H9 (cell line): Measurements from ENCODE around the gene ZNF668. TPM values are rescaled to one million over a fixed set of nuclear protein-coding genes. Genes with fewer than 3 reads are reported as not detected.

Experiments
- DNase-seq: peaks from one replicate; pipeline ENCODE4 v3.0.0-alpha.2; 2017
- H2AFZ ChIP-seq: one replicate; pipeline ENCODE4 v1.6.1; 2013; ENCODE audit warnings: mild to moderate bottlenecking, low read length, control low read depth, moderate library complexity
- H2AK5ac ChIP-seq: 2 replicates; pipeline ENCODE4 v1.6.1; 2013; ENCODE audit warnings: low read length, control low read depth, mixed read lengths; ENCODE audit not compliant: insufficient read length
- H2BK120ac ChIP-seq: one replicate; pipeline ENCODE4 v1.6.1; 2013; ENCODE audit warnings: low read depth, mild to moderate bottlenecking, low read length, control low read depth, inconsistent platforms; ENCODE audit not compliant: poor library complexity, severe bottlenecking
- H2BK12ac ChIP-seq: 2 replicates; pipeline ENCODE4 v1.6.1; 2013; ENCODE audit warnings: low read length, control low read depth, mixed read lengths, low read depth; ENCODE audit not compliant: insufficient read length
- H2BK15ac ChIP-seq: 2 replicates; pipeline ENCODE4 v1.6.1; 2013; ENCODE audit warnings: low read depth, low read length, control low read depth
- H2BK20ac ChIP-seq: one replicate; pipeline ENCODE4 v1.6.1; 2013; ENCODE audit warnings: low read depth, mild to moderate bottlenecking, low read length, control low read depth, inconsistent platforms; ENCODE audit not compliant: poor library complexity, severe bottlenecking
- H2BK5ac ChIP-seq: 2 replicates; pipeline ENCODE4 v1.6.1; 2013; ENCODE audit warnings: low read length, control low read depth, mixed read lengths; ENCODE audit not compliant: insufficient read length
- H3K14ac ChIP-seq: 2 replicates; pipeline ENCODE4 v1.6.1; 2013; ENCODE audit warnings: low read length, control low read depth; ENCODE audit not compliant: insufficient read depth
- H3K18ac ChIP-seq: 2 replicates; pipeline ENCODE4 v1.6.1; 2013; ENCODE audit warnings: low read depth, mild to moderate bottlenecking, mixed read lengths, low read length, control low read depth; ENCODE audit not compliant: insufficient read length
- H3K23ac ChIP-seq: 2 replicates; pipeline ENCODE4 v1.6.1; 2013; ENCODE audit warnings: low read length, control low read depth, mixed read lengths, low read depth; ENCODE audit not compliant: insufficient read length
- H3K23me2 ChIP-seq: 2 replicates; pipeline ENCODE4 v1.6.1; 2013; ENCODE audit warnings: low read depth, mild to moderate bottlenecking, mixed read lengths, low read length, control low read depth; ENCODE audit not compliant: insufficient read length, poor library complexity, severe bottlenecking
- H3K27ac ChIP-seq: 2 replicates; pipeline ENCODE4 v1.5.1; 2013; ENCODE audit warnings: low read length, control low read depth, mixed read lengths, low read depth; ENCODE audit not compliant: insufficient read length
- H3K27me3 ChIP-seq: 2 replicates; pipeline ENCODE4 v1.6.1; 2013; ENCODE audit warnings: low read length, control low read depth, inconsistent platforms; ENCODE audit not compliant: insufficient read depth
- H3K4ac ChIP-seq: 2 replicates; pipeline ENCODE4 v1.6.1; 2013; ENCODE audit warnings: low read depth, mild to moderate bottlenecking, control low read depth, inconsistent platforms, low read length, moderate library complexity
- H3K4me1 ChIP-seq: 2 replicates; pipeline ENCODE4 v1.6.1; 2013; ENCODE audit warnings: low read length, control low read depth, inconsistent platforms; ENCODE audit not compliant: insufficient read depth
- H3K4me2 ChIP-seq: 2 replicates; pipeline ENCODE4 v1.6.1; 2013; ENCODE audit warnings: low read length, control low read depth, mixed read lengths; ENCODE audit not compliant: insufficient read length, insufficient read depth
- H3K56ac ChIP-seq: 2 replicates; pipeline ENCODE4 v1.6.1; 2013; ENCODE audit warnings: low read depth, mild to moderate bottlenecking, mixed read lengths, low read length, control low read depth; ENCODE audit not compliant: insufficient read length
- H3K79me1 ChIP-seq: 2 replicates; pipeline ENCODE4 v1.6.1; 2013; ENCODE audit warnings: low read depth, mild to moderate bottlenecking, moderate library complexity, low read length, control low read depth, inconsistent platforms; ENCODE audit not compliant: insufficient read depth, poor library complexity, severe bottlenecking
- H3K79me2 ChIP-seq: 2 replicates; pipeline ENCODE4 v1.6.1; 2013; ENCODE audit warnings: low read length, control low read depth, inconsistent platforms; ENCODE audit not compliant: insufficient read depth
- H3K9ac ChIP-seq: 2 replicates; pipeline ENCODE4 v1.6.1; 2013; ENCODE audit warnings: low read length, control low read depth, mixed read lengths; ENCODE audit not compliant: insufficient read length; ENCODE audit errors: extremely low read depth
- H3K9me3 ChIP-seq: one replicate; pipeline ENCODE4 v1.6.1; 2013; ENCODE audit warnings: low read depth, low read length, inconsistent platforms; ENCODE audit not compliant: control insufficient read depth
- H3T11ph ChIP-seq: one replicate; pipeline ENCODE4 v1.6.1; 2013; ENCODE audit warnings: mild to moderate bottlenecking, low read length, control low read depth, inconsistent platforms
- H4K20me1 ChIP-seq: one replicate; pipeline ENCODE4 v1.6.1; 2013; ENCODE audit not compliant: control insufficient read depth, insufficient read length, insufficient read depth
- H4K5ac ChIP-seq: 2 replicates; pipeline ENCODE4 v1.6.1; 2013; ENCODE audit warnings: low read depth, mild to moderate bottlenecking, mixed read lengths, low read length, control low read depth; ENCODE audit not compliant: insufficient read length
- H4K8ac ChIP-seq: replicated peaks from 2 replicates; pipeline ENCODE4 v1.6.1; 2013; ENCODE audit warnings: low read length, control low read depth, mixed read lengths, low read depth; ENCODE audit not compliant: insufficient read length
- H4K91ac ChIP-seq: 2 replicates; pipeline ENCODE4 v1.6.1; 2013; ENCODE audit warnings: low read depth, mild to moderate bottlenecking, moderate library complexity, mixed read lengths, low read length, control low read depth; ENCODE audit not compliant: insufficient read length
- H3K27ac Mint-ChIP-seq, 3 experiments: 2 replicates in 2 of 3; 3 replicates in 1 of 3; pipeline ENCODE4 v1.8.0; 2020 to 2021; ENCODE audit warnings: mixed read lengths in 3 of 3, mild to moderate bottlenecking in 1 of 3, moderate library complexity in 1 of 3
- H3K27me3 Mint-ChIP-seq: 2 replicates; pipeline ENCODE4 v1.8.0; 2021; ENCODE audit warnings: low read depth, mild to moderate bottlenecking, moderate library complexity, mixed read lengths
- H3K36me3 Mint-ChIP-seq, 3 experiments: 2 replicates in 2 of 3; 3 replicates in 1 of 3; pipeline ENCODE4 v1.8.0; 2020 to 2021; ENCODE audit warnings: low read depth in 3 of 3, mixed read lengths in 3 of 3; ENCODE audit not compliant: insufficient read depth in 1 of 3
- H3K4me1 Mint-ChIP-seq, 2 experiments: 2 replicates each; pipeline ENCODE4 v1.8.0; 2020; ENCODE audit warnings: mixed read lengths in 2 of 2
- H3K4me3 Mint-ChIP-seq, 2 experiments: 2 replicates in 1 of 2; 3 replicates in 1 of 2; pipeline ENCODE4 v1.8.0; 2020 to 2021; ENCODE audit warnings: mild to moderate bottlenecking in 2 of 2, mixed read lengths in 2 of 2, moderate library complexity in 1 of 2
- H3K9me3 Mint-ChIP-seq, 2 experiments: 2 replicates in 1 of 2; 3 replicates in 1 of 2; pipeline ENCODE4 v1.8.0; 2020; ENCODE audit warnings: mild to moderate bottlenecking in 2 of 2, mixed read lengths in 2 of 2, moderate library complexity in 1 of 2
- CTCF ChIP-seq: fragments of 200-600 bp; sonication (generic); conservative IDR thresholded peaks from 3 replicates; pipeline ENCODE4 v1.8.0; 2021; ENCODE audit warnings: antibody characterized with exemption, mild to moderate bottlenecking
- WGBS: extraction: QIAGEN DNeasy Blood & Tissue Kit; methylation state at CpG from one replicate; pipeline ENCODE4 v1.1.7; 2013; ENCODE audit warnings: missing lambda C conversion rate, low lambda C conversion rate, mixed read lengths; ENCODE audit not compliant: insufficient read length; ENCODE audit errors: extremely low coverage; 5-methylcytosine and 5-hydroxymethylcytosine counted together
- total RNA-seq: library from RNA; stranded (reverse); gene quantifications from 2 replicates; pipeline ENCODE4 v1.2.1, GENCODE V29; 2021

Gene ZNF668
- total RNA-seq, 1 experiment from 2014 or later = 18.6 TPM

GRCh38 chr16:31093132-31093703 lies 19.2 kb upstream of the ZNF668 start:
- Histone ChIP-seq H3K23ac (no peak overlapping the region), H4K91ac (no peak overlapping the region), H2BK120ac (no peak overlapping the region), H2AFZ (no peak overlapping the region), H3K27me3 (no peaks in the 10 kb centered on the region), H2AK5ac (no peak overlapping the region), H3K27ac (no peak overlapping the region), H3K18ac (no peak overlapping the region), H3K4me1 (peaks cover 2% of the 10 kb centered on the region; the same call in 1 of the 2 replicates), H3K9me3 (no peaks in the 10 kb centered on the region), H4K5ac (no peak overlapping the region), H3K4me2 (peak overlapping the region; percentile 52), H3K79me1 (peaks cover 2% of the 10 kb centered on the region), H4K8ac (no peak overlapping the region), H2BK15ac (no peak overlapping the region), H3K23me2 (peaks cover 11% of the 10 kb centered on the region), H2BK5ac (no peak overlapping the region), H3K9ac (no peak overlapping the region), H3K14ac (no peak overlapping the region), H3T11ph (no peak overlapping the region), H4K20me1 (peaks cover 3% of the 10 kb centered on the region), H2BK20ac (no peak overlapping the region), H3K56ac (no peak overlapping the region), H3K79me2 (peaks cover 2% of the 10 kb centered on the region; the same call in 1 of the 2 replicates), H3K4ac (no peak overlapping the region), H2BK12ac (no peak overlapping the region)
- TF ChIP-seq CTCF = no peak
- Mint-ChIP-seq H3K36me3 (peaks cover 5 to 22% (median 22%) of the 10 kb centered on the region in 3 experiments; a peak in 6 of 7 replicates), H3K4me3 (peak overlapping the region; percentile 92 to 99), H3K27ac (no peak overlapping the region), H3K4me1 (peaks cover 9 to 15% of the 10 kb centered on the region in 2 experiments), H3K9me3 (no peaks in the 10 kb centered on the region; a peak in 1 of 5 replicates), H3K27me3 (no peaks in the 10 kb centered on the region; the same call in 1 of the 2 replicates)
- DNase-seq = peak; percentile 69
- no CpG with 5 or more reads among the region's 17 CpGs for WGBS
